SK-N-SH (cell line): Measurements from ENCODE around the gene PRDM11. TPM values are rescaled to one million over a fixed set of nuclear protein-coding genes. Genes with fewer than 3 reads are reported as not detected.

Experiments used
- CTCF ChIA-PET: fragments of 300-600, 350-600 bp; formaldehyde crosslinking; extraction: SDS; loops from one replicate; lab custom pipeline; 2021; lab: Yijun Ruan, JAX
- POLR2A ChIA-PET: fragments of 350-600 bp; sonication (Branson Sonifier 250); formaldehyde crosslinking; extraction: SDS; loops from one replicate; lab custom pipeline; 2020; ENCODE audit warnings: antibody characterized with exemption, inconsistent platforms; lab: Yijun Ruan, JAX
- DNase-seq: peaks from one replicate; pipeline ENCODE4 v3.0.0; 2012
- H2AFZ ChIP-seq: fragments of 200-600 bp; sonication (generic); 2 replicates; pipeline ENCODE4 v1.8.1; 2016; ENCODE audit warnings: antibody characterized with exemption, mild to moderate bottlenecking, low read depth
- H3F3A ChIP-seq: fragments of 200-600 bp; sonication (generic); replicated peaks from 2 replicates; pipeline ENCODE3; 2016; ENCODE audit warnings: antibody characterized with exemption, mild to moderate bottlenecking; ENCODE audit not compliant: insufficient read depth
- H3K27ac ChIP-seq, 2 experiments: fragments of 200-500 bp in 1 of 2; fragments of 200-600 bp in 1 of 2; sonication (Bioruptor generic) in 1 of 2; sonication (generic), shearing (Covaris generic) in 1 of 2; 2 replicates each; pipeline versions ENCODE4 v1.5.1 to v1.6.1; 2014 to 2016; ENCODE audit warnings: low read depth in 2 of 2, inconsistent platforms in 1 of 2, low read length in 1 of 2, mild to moderate bottlenecking in 1 of 2, mixed read lengths in 1 of 2
- H3K27me3 ChIP-seq: fragments of 200-600 bp; sonication (generic), shearing (Covaris generic); 2 replicates; pipeline ENCODE4 v1.6.1; 2016; ENCODE audit warnings: mixed run types; ENCODE audit not compliant: insufficient read depth
- H3K36me3 ChIP-seq, 2 experiments: fragments of 200-500 bp in 1 of 2; fragments of 200-600 bp in 1 of 2; sonication (Bioruptor generic) in 1 of 2; sonication (generic) in 1 of 2; replicated peaks in 1 of 2; 2 replicates each; pipeline versions ENCODE3 to v1.5.1; 2014 to 2016; ENCODE audit warnings: low read length in 1 of 2, mild to moderate bottlenecking in 1 of 2; ENCODE audit not compliant: insufficient read depth in 2 of 2, control insufficient read depth in 1 of 2
- H3K4me1 ChIP-seq, 2 experiments: fragments of 200-500 bp in 1 of 2; fragments of 200-600 bp in 1 of 2; sonication (Bioruptor generic) in 1 of 2; sonication (generic), shearing (Covaris generic) in 1 of 2; 2 replicates each; pipeline versions ENCODE4 v1.5.1 to v1.6.1; 2014 to 2016; ENCODE audit warnings: low read depth in 1 of 2, low read length in 1 of 2, mixed run types in 1 of 2; ENCODE audit not compliant: insufficient read depth in 2 of 2, control insufficient read depth in 1 of 2
- H3K4me2 ChIP-seq: fragments of 200-600 bp; sonication (generic), shearing (Covaris generic); 2 replicates; pipeline ENCODE4 v1.6.1; 2017; ENCODE audit warnings: mixed run types
- H3K4me3 ChIP-seq, 2 experiments: fragments of 200-500 bp in 1 of 2; fragments of 200-600 bp in 1 of 2; sonication (Bioruptor generic) in 1 of 2; sonication (generic), shearing (Covaris generic) in 1 of 2; 2 replicates each; pipeline versions ENCODE4 v1.5.1 to v1.8.1; 2014 to 2016; ENCODE audit warnings: low read depth in 2 of 2, inconsistent platforms in 1 of 2, low read length in 1 of 2, mild to moderate bottlenecking in 1 of 2, mixed read lengths in 1 of 2, moderate library complexity in 1 of 2
- H3K79me2 ChIP-seq: fragments of 200-600 bp; sonication (generic); 2 replicates; pipeline ENCODE4 v1.8.1; 2017; ENCODE audit warnings: mild to moderate bottlenecking; ENCODE audit not compliant: insufficient read depth
- H3K9ac ChIP-seq: fragments of 200-600 bp; sonication (generic); 2 replicates; pipeline ENCODE4 v1.6.1; 2017; ENCODE audit warnings: mixed run types
- H3K9me2 ChIP-seq: fragments of 200-600 bp; sonication (generic); 2 replicates; pipeline ENCODE4 v1.6.1; 2017; ENCODE audit warnings: mixed run types
- H3K9me3 ChIP-seq: fragments of 200-600 bp; sonication (generic); 2 replicates; pipeline ENCODE4 v1.6.1; 2017; ENCODE audit warnings: mixed run types, mild to moderate bottlenecking, moderate library complexity
- H4K20me1 ChIP-seq: fragments of 200-600 bp; sonication (generic); 2 replicates; pipeline ENCODE4 v1.6.1; 2017; ENCODE audit warnings: mild to moderate bottlenecking, mixed run types; ENCODE audit not compliant: insufficient read depth
- CHD2 ChIP-seq: fragments of 150-350 bp; IDR thresholded peaks from 2 replicates; pipeline ENCODE4 v1.6.1; 2018; ENCODE audit warnings: low read length; ENCODE audit not compliant: partially characterized antibody
- ELF1 ChIP-seq: IDR thresholded peaks from 2 replicates; pipeline ENCODE4 v1.4.0; 2012
- EP300 ChIP-seq, 2 experiments: IDR thresholded peaks; 2 replicates each; pipeline versions ENCODE4 v1.4.0 to v1.6.1; 2012; ENCODE audit warnings: borderline replicate concordance in 1 of 2, low read depth in 1 of 2, low read length in 1 of 2
- EZH2phosphoT487 ChIP-seq: fragments of 200-600 bp; sonication (generic); IDR thresholded peaks from 2 replicates; pipeline ENCODE4 v1.6.1; 2017; ENCODE audit warnings: low read depth, mixed run types, mild to moderate bottlenecking, antibody characterized with exemption, moderate library complexity, borderline replicate concordance
- FOXJ3 ChIP-seq: sonication (generic); formaldehyde crosslinking; IDR thresholded peaks from 2 replicates; pipeline ENCODE4 v1.5.1; 2020; ENCODE audit warnings: mild to moderate bottlenecking, missing genetic modification reagents
- FOXM1 ChIP-seq: IDR thresholded peaks from 2 replicates; pipeline ENCODE4 v1.4.0; 2012; ENCODE audit warnings: low read depth, mild to moderate bottlenecking
- RAD21 ChIP-seq: IDR thresholded peaks from 2 replicates; pipeline ENCODE4 v1.6.1; 2012; ENCODE audit warnings: mild to moderate bottlenecking, low read length
- RFX5 ChIP-seq: IDR thresholded peaks from 2 replicates; pipeline ENCODE4 v1.6.1; 2012; ENCODE audit warnings: mild to moderate bottlenecking, improper control_type of control experiment, low read length
- RXRA ChIP-seq: IDR thresholded peaks from 2 replicates; pipeline ENCODE4 v1.4.0; 2012; ENCODE audit warnings: low read depth, mild to moderate bottlenecking, borderline replicate concordance
- SMC3 ChIP-seq: IDR thresholded peaks from 2 replicates; pipeline ENCODE4 v1.6.1; 2012; ENCODE audit warnings: low read depth, low read length, improper control_type of control experiment
- YY1 ChIP-seq: IDR thresholded peaks from 2 replicates; pipeline ENCODE4 v1.4.0; 2012; ENCODE audit warnings: low read depth, mild to moderate bottlenecking
- WGBS: methylation state at CpG from one replicate; pipeline ENCODE4 v1.1.6; 2017; ENCODE audit warnings: low lambda C conversion rate; 5-methylcytosine and 5-hydroxymethylcytosine counted together
- polyA plus RNA-seq, 3 experiments: library from polyadenylated mRNA; depleted of rRNA; stranded (reverse); fragments of >200 nt; gene quantifications; 2 replicates each; pipeline ENCODE4 v1.2.3, GENCODE V29; 2012
- TF ChIP-seq, protein P1 (sequence below): fragments of 150-350 bp; IDR thresholded peaks from 2 replicates; pipeline ENCODE4 v1.6.1; 2017; ENCODE audit warnings: antibody characterized with exemption, low read length, low read depth, borderline replicate concordance
- TF ChIP-seq, protein P2 (sequence below): IDR thresholded peaks from 2 replicates; pipeline ENCODE4 v1.4.0; 2012; ENCODE audit warnings: low read depth

Gene PRDM11
- polyA plus RNA-seq, 1 of the 3 experiments (the other 2 are of a cell fraction), result 4.5 TPM

DNA sequence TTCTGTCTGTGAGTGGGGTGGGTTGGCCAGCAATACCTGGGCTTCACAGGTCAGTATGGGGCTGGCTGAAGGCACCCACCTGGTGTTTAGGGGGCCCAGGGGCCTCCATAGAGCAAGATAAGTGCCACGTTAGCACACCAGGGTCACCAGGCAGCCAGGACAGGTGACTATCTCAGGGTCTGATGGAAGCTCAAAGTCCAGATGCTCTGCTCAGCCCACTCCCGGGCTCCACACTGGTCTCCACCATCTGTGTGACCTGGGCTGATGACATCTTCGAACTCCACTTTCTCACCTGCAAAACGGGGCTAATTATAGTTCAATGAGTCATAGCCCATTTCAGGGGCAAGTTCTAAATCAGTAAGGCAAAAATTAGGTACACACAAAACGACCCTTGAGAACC is 39.4 kb upstream of the PRDM11 start:
- H3K9ac ChIP-seq, result no peak overlapping the region
- no peak overlapping the region for H3K4me3 ChIP-seq
- no peak overlapping the region for H3K27ac ChIP-seq
- no peak overlapping the region for H3K4me2 ChIP-seq
- H3K4me1 ChIP-seq, result peaks cover 0 to 4% of the 10 kb centered on the region in 2 experiments; a peak in 2 of 4 replicates
- no peaks in the 10 kb centered on the region for H3F3A ChIP-seq
- no peaks in the 10 kb centered on the region for H3K36me3 ChIP-seq
- CTCF ChIA-PET, result interaction anchor here (1.0 to 26.5 kb wide), 4 partner anchors 170 to 480 kb away, joined by 3 to 1245 read pairs (median 105); no protein-coding TSS in a partner anchor
- peaks cover 18% of the 10 kb centered on the region; the same call in 1 of the 2 replicates for H3K27me3 ChIP-seq
- 13% methylated on average over 4 of the region's 5 CpGs for WGBS
- no peak for DNase-seq
- no peaks in the 10 kb centered on the region for H4K20me1 ChIP-seq
- no peak overlapping the region for H2AFZ ChIP-seq
- no peaks in the 10 kb centered on the region for H3K9me3 ChIP-seq
- no peaks in the 10 kb centered on the region for H3K79me2 ChIP-seq
- TF ChIP-seq, protein P1, sequence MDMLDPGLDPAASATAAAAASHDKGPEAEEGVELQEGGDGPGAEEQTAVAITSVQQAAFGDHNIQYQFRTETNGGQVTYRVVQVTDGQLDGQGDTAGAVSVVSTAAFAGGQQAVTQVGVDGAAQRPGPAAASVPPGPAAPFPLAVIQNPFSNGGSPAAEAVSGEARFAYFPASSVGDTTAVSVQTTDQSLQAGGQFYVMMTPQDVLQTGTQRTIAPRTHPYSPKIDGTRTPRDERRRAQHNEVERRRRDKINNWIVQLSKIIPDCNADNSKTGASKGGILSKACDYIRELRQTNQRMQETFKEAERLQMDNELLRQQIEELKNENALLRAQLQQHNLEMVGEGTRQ, result no peak
- no peak for TF ChIP-seq EP300 (IDR thresholded peaks at IDR 0.05; ENCODE audit: borderline replicate concordance in 1 of 2, low read depth in 1 of 2, low read length in 1 of 2)
- TF ChIP-seq FOXM1, result no peak
- no peak for TF ChIP-seq RXRA
- TF ChIP-seq, all 33 proteins: peak for 0
- no peaks in the 10 kb centered on the region for H3K9me2 ChIP-seq
- POLR2A ChIA-PET, result no interaction called here

DNA sequence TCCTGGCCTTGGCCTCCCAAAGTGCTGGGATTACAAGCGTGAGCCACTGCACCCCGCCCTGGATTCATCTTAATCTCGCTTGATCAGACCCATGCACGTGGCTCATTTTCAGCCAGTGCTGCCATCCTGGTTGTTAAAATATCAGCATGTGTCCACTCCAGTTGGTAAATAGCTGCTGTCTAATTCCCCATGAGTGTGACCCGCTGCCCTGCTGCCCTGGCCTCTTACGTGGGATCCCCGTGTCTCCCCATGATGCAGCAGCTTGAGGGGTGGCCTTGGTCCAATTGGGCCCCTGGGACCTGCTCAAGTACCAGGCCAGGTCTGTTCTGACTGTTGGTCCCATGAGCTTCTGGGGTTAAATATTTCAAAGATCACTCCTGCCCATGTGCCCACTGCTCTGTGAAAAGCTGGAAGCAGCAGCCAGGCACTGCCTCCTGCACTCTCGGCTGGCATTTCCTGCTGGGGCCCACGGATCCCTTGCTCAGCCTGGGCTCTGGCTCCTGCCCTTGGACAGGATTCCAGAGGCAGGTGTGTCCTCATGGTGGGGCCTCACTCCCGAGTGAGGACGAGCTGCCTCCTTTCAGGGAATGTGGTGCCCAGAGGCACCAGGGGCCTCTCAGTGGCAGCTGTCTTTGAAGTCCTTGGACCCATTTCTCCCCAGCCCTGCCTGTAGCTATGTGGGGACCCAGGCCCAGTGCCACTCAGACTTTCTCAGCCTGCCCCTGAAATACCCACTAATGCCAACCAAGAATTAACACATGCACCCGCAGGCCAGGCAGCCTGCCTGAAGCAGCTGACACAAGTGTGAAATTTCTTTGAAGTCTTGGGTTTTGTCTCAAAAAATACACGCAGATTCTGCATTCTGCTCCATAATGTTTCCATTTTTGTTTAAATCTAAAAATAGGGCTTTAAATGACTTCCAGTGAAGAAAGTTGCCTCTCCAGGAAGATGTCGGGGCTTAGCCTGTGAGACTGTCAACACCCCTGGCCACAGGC is 38.1 kb upstream of the PRDM11 start:
- Histone ChIP-seq H3K36me3 (no peaks in the 10 kb centered on the region), H3F3A (no peaks in the 10 kb centered on the region), H3K9me2 (no peaks in the 10 kb centered on the region), H3K27me3 (peaks cover 18% of the 10 kb centered on the region; the same call in 1 of the 2 replicates), H3K79me2 (no peaks in the 10 kb centered on the region), H3K9me3 (no peaks in the 10 kb centered on the region), H3K27ac (no peak overlapping the region), H2AFZ (no peak overlapping the region), H4K20me1 (no peaks in the 10 kb centered on the region), H3K4me3 (no peak overlapping the region), H3K4me2 (no peak overlapping the region), H3K9ac (no peak overlapping the region), H3K4me1 (no peaks in the 10 kb centered on the region; a peak in 1 of 4 replicates)
- POLR2A ChIA-PET, result no interaction called here
- DNase-seq, result no peak
- TF ChIP-seq SMC3 (no peak), ELF1 (no peak), CHD2 (no peak), FOXM1 (no peak), FOXJ3 (no peak), RXRA (no peak), YY1 (no peak), EZH2phosphoT487 (no peak), RFX5 (no peak), RAD21 (no peak)
- TF ChIP-seq, protein P2, sequence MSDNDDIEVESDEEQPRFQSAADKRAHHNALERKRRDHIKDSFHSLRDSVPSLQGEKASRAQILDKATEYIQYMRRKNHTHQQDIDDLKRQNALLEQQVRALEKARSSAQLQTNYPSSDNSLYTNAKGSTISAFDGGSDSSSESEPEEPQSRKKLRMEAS, result no peak
- CTCF ChIA-PET, result interaction anchor here (0.8 to 26.5 kb wide), 7 partner anchors 82 to 663 kb away, joined by 3 to 1245 read pairs (median 6); no protein-coding TSS in a partner anchor
- WGBS, result 71% methylated on average over 11 of the region's 14 CpGs
